Upper lobe of right lung (tissue), 1 donor: ENCODE measurements around the gene UROC1. TPM values are rescaled to one million over a fixed set of nuclear protein-coding genes. Genes with fewer than 3 reads are reported as not detected.
A peak's percentile ranks its signal among the peaks of the same experiment; 100 is the strongest.

Source experiments
- ATAC-seq: fragments of 200-7000 bp; cut with Tn5 transposase; one replicate; pipeline ENCODE4 v1.9.1; 2020; ENCODE audit warnings: mild to moderate bottlenecking, moderate library complexity
- DNase-seq: peaks from one replicate; pipeline ENCODE4 v3.0.0-alpha.2; 2020
- H3K27ac ChIP-seq: fragments of 200-600 bp; one replicate; pipeline ENCODE4 v1.8.0; 2022
- H3K27me3 ChIP-seq: fragments of 200-600 bp; one replicate; pipeline ENCODE4 v1.8.0; 2022; ENCODE audit warnings: mild to moderate bottlenecking
- H3K36me3 ChIP-seq: fragments of 200-600 bp; one replicate; pipeline ENCODE4 v1.8.0; 2022
- H3K4me1 ChIP-seq: fragments of 200-600 bp; one replicate; pipeline ENCODE4 v1.8.0; 2022
- H3K4me3 ChIP-seq: fragments of 200-600 bp; one replicate; pipeline ENCODE4 v1.8.0; 2022; ENCODE audit warnings: mild to moderate bottlenecking
- H3K9me3 ChIP-seq: fragments of 200-600 bp; one replicate; pipeline ENCODE4 v1.8.0; 2022
- intact Hi-C: fragments of 100-400 bp; cut with DNase I; formaldehyde crosslinking; loops from one replicate; pipeline ENCODE4 v1.11.0; 2022
- total RNA-seq: library from RNA; stranded (reverse); fragmentation: NEBNext Ultra II Directional; extraction: Animal tissue kit (Norgen Biotek cat#: 25700); gene quantifications from one replicate; pipeline ENCODE4 v1.2.1, GENCODE V29; 2021
- TF ChIP-seq, protein P1 (sequence below): fragments of 200-600 bp; IDR thresholded peaks from one replicate; pipeline ENCODE4 v1.8.0; 2022; ENCODE audit warnings: antibody characterized with exemption
- donor health status: DM: no; HTN: yes; CAD: no; lungs with severe emphysema.

The UROC1 gene
- total RNA-seq, 1 donor from 2014 or later = not detected

DNA sequence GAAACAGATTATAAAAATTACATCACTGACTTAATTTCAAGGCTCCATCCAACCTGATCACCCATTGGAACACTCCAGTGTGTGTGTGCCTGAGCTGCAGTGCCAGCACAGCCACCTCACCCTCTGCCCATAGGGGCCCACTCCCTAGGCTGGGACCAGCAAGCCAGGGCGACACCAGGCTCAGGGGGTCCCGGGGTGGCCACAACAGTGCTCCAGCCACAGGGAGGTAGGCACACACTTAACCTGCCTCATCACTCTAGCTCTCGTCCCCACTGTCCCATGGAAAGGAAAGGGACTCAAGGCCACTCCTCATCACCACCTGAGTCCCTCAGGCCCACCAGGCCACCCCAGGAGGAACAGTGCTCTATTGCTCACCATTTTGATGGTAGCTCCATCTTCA lies 66.8 kb downstream of the UROC1 start:
- H3K36me3 ChIP-seq = peaks cover 65% of the 10 kb centered on the region
- H3K4me1 ChIP-seq = no peaks in the 10 kb centered on the region
- TF ChIP-seq, protein P1, sequence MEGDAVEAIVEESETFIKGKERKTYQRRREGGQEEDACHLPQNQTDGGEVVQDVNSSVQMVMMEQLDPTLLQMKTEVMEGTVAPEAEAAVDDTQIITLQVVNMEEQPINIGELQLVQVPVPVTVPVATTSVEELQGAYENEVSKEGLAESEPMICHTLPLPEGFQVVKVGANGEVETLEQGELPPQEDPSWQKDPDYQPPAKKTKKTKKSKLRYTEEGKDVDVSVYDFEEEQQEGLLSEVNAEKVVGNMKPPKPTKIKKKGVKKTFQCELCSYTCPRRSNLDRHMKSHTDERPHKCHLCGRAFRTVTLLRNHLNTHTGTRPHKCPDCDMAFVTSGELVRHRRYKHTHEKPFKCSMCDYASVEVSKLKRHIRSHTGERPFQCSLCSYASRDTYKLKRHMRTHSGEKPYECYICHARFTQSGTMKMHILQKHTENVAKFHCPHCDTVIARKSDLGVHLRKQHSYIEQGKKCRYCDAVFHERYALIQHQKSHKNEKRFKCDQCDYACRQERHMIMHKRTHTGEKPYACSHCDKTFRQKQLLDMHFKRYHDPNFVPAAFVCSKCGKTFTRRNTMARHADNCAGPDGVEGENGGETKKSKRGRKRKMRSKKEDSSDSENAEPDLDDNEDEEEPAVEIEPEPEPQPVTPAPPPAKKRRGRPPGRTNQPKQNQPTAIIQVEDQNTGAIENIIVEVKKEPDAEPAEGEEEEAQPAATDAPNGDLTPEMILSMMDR = no peak
- no peak overlapping the region for H3K27ac ChIP-seq
- intact Hi-C loops = no loop called here
- no peak overlapping the region for H3K4me3 ChIP-seq
- H3K9me3 ChIP-seq = no peaks in the 10 kb centered on the region
- peak; percentile 19 for DNase-seq
- no peak for ATAC-seq
- no peaks in the 10 kb centered on the region for H3K27me3 ChIP-seq

DNA sequence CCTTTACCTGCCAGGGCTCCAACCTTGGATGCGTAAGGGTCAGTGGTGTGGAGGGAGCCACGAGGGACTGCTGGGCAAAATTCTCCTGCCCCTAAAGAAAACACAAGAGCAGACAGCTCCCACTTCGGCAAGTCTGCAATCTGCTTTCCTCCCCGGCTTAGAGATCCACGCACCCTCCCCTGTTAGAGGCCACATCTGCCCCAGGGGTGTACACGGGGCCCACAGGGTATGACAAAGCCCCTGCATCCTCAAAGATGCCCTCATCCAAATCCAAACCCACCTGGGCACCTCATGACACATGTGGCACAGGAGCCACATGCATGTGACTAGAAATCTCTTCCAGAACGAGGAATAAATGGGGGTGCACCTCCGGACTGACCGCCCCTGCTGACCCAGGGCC lies 67.4 kb downstream of the UROC1 start:
- intact Hi-C loops = no loop called here
- no peaks in the 10 kb centered on the region for H3K4me1 ChIP-seq
- DNase-seq = peak; percentile 31
- no peak overlapping the region for H3K4me3 ChIP-seq
- no peaks in the 10 kb centered on the region for H3K9me3 ChIP-seq
- H3K36me3 ChIP-seq = peaks cover 61% of the 10 kb centered on the region
- TF ChIP-seq, protein P1 = no peak
- no peaks in the 10 kb centered on the region for H3K27me3 ChIP-seq
- H3K27ac ChIP-seq = no peak overlapping the region
- ATAC-seq = no peak

GRCh38 chr3:126449621-126450051 lies 67.9 kb downstream of the UROC1 start:
- peak; percentile 44 for DNase-seq
- H3K27ac ChIP-seq = no peak overlapping the region
- no peak overlapping the region for H3K4me3 ChIP-seq
- intact Hi-C loops = no loop called here
- no peaks in the 10 kb centered on the region for H3K9me3 ChIP-seq
- ATAC-seq = no peak
- H3K27me3 ChIP-seq = no peaks in the 10 kb centered on the region
- no peaks in the 10 kb centered on the region for H3K4me1 ChIP-seq
- peaks cover 55% of the 10 kb centered on the region for H3K36me3 ChIP-seq
- TF ChIP-seq, protein P1 = no peak

DNA sequence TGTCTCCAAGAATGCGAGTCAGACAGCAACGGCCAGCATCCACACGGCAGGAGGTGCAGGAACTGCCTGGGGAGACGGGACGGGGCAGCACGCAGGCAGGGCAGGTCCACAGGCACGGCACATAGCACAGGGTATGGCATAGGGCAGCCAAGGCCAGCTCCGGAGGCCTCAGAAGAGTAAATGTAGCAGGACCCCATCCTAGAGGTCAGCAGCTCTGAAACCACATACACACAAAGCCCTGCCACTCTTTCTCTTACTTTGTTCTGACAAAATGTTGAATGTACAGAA lies 68.7 kb downstream of the UROC1 start:
- Histone ChIP-seq H3K4me3 (no peak overlapping the region), H3K9me3 (no peaks in the 10 kb centered on the region), H3K36me3 (peaks cover 49% of the 10 kb centered on the region), H3K4me1 (no peaks in the 10 kb centered on the region), H3K27ac (no peak overlapping the region), H3K27me3 (no peaks in the 10 kb centered on the region)
- intact Hi-C loops = no loop called here
- DNase-seq = no peak
- ATAC-seq = no peak
- TF ChIP-seq, protein P1 = no peak

- no peaks in the 10 kb centered on the region for H3K4me1 ChIP-seq
- TF ChIP-seq, protein P1 = no peak
- no peak for ATAC-seq
- H3K36me3 ChIP-seq = peaks cover 49% of the 10 kb centered on the region
- intact Hi-C loops = no loop called here
- H3K9me3 ChIP-seq = no peaks in the 10 kb centered on the region
- DNase-seq = peak; percentile 57
- no peaks in the 10 kb centered on the region for H3K27me3 ChIP-seq
- no peak overlapping the region for H3K27ac ChIP-seq
- H3K4me3 ChIP-seq = no peak overlapping the region
These were observed 69.3 kb downstream of the UROC1 start for GRCh38 chr3:126448136-126448892.
